Measurements from ENCODE around the gene ATP1A4. TPM values are rescaled to one million over a fixed set of nuclear protein-coding genes. Genes with fewer than 3 reads are reported as not detected.

Gene ATP1A4
- total RNA-seq, 4 donors from 2014 or later = 0.47 TPM; not detected in 3

- Histone ChIP-seq H3K36me3 (no peaks in the 10 kb centered on the region), H3K4me1 (peaks cover 0 to 21% (median 8%) of the 10 kb centered on the region in 3 donors), H3K9me3 (no peaks in the 10 kb centered on the region), H3K27ac (no peak overlapping the region), H3K4me3 (no peak overlapping the region), H3K27me3 (no peaks in the 10 kb centered on the region)
- TF ChIP-seq POLR2AphosphoS5 (IDR thresholded peaks at IDR 0.05) = no peak
- TF ChIP-seq POLR2A (IDR thresholded peaks at IDR 0.05) = no peak
- no peak for TF ChIP-seq EP300 (IDR thresholded peaks at IDR 0.05)
- TF ChIP-seq CTCF (IDR thresholded peaks at IDR 0.05) = no peak
- 88 to 100% methylated on average over 1 to 7 of the region's 7 CpGs for WGBS, 2 donors (ENCODE audit: low coverage in 1 of 2)
- ATAC-seq = no peak
Measured at GRCh38 chr1:160186246-160186645, 34.8 kb downstream of the ATP1A4 start.

- no peak overlapping the region for H3K4me3 ChIP-seq
- whole genome bisulfite sequencing, 2 donors (ENCODE audit: low coverage in 1 of 2) = 80% methylated on average over 2 of the region's 2 CpGs; no CpG with 5 or more reads in 1 of the 2 donors
- H3K36me3 ChIP-seq = no peaks in the 10 kb centered on the region
- H3K4me1 ChIP-seq = peaks cover 0 to 26% (median 8%) of the 10 kb centered on the region in 3 donors
- H3K27ac ChIP-seq = no peak overlapping the region
- no peaks in the 10 kb centered on the region for H3K9me3 ChIP-seq
- no peak for TF ChIP-seq POLR2AphosphoS5 (IDR thresholded peaks at IDR 0.05)
- TF ChIP-seq CTCF (IDR thresholded peaks at IDR 0.05) = no peak
- no peak for TF ChIP-seq EP300 (IDR thresholded peaks at IDR 0.05)
- TF ChIP-seq POLR2A (IDR thresholded peaks at IDR 0.05) = no peak
- H3K27me3 ChIP-seq = no peaks in the 10 kb centered on the region
- ATAC-seq = no peak
Measured at GRCh38 chr1:160186729-160187128, 35.3 kb downstream of the ATP1A4 start.

- ATAC-seq = no peak
- Histone ChIP-seq H3K9me3 (no peaks in the 10 kb centered on the region), H3K36me3 (no peaks in the 10 kb centered on the region), H3K27ac (no peak overlapping the region), H3K4me3 (no peak overlapping the region), H3K27me3 (no peaks in the 10 kb centered on the region), H3K4me1 (peaks cover 0 to 33% (median 8%) of the 10 kb centered on the region in 3 donors)
- TF ChIP-seq EP300 (IDR thresholded peaks at IDR 0.05) (no peak), POLR2AphosphoS5 (IDR thresholded peaks at IDR 0.05) (no peak), CTCF (IDR thresholded peaks at IDR 0.05) (no peak)
- 64 to 100% methylated on average over 2 to 5 of the region's 7 CpGs for WGBS, 2 donors (ENCODE audit: low coverage in 1 of 2)
Measured at GRCh38 chr1:160187407-160187806, 36.0 kb downstream of the ATP1A4 start.

DNA sequence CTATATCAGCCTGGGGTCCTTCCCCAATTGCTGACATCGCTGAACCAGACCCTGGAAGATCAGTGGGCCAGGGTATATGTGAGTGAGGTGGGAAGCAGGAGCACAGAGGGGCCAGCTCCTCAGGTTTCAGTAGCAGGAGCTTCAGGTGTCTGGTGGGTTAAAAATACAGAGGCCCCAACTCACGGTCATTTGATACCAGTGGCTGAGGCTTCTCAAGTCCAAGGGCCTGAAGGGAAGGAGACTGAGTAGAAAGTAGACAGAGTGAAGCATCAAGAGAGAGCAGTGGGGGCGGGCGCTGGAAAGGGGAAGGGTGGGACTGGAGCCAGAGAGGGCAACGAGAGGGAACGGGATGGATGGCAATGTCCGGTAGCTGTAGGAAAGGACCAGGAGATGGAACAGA lies 36.9 kb downstream of the ATP1A4 start:
- H3K9me3 ChIP-seq = no peaks in the 10 kb centered on the region
- 90% methylated on average over 6 of the region's 7 CpGs; no CpG with 5 or more reads in 1 of the 2 donors for WGBS, 2 donors (ENCODE audit: low coverage in 1 of 2)
- TF ChIP-seq EP300 (IDR thresholded peaks at IDR 0.05) (no peak), CTCF (IDR thresholded peaks at IDR 0.05) (no peak), POLR2AphosphoS5 (IDR thresholded peaks at IDR 0.05) (no peak), POLR2A (IDR thresholded peaks at IDR 0.05) (no peak)
- no peaks in the 10 kb centered on the region for H3K36me3 ChIP-seq
- H3K27ac ChIP-seq = no peak overlapping the region
- H3K4me1 ChIP-seq = peaks cover 1 to 42% (median 17%) of the 10 kb centered on the region in 3 donors
- no peak for ATAC-seq
- no peak overlapping the region for H3K4me3 ChIP-seq
- H3K27me3 ChIP-seq = no peaks in the 10 kb centered on the region

Measured in gastroesophageal sphincter (tissue), 4 donors.